ENCODE data around the gene ABCA8. TPM values are rescaled to one million over a fixed set of nuclear protein-coding genes. Genes with fewer than 3 reads are reported as not detected.

The ABCA8 gene
- total RNA-seq, 1 experiment from 2014 or later = not detected

DNA sequence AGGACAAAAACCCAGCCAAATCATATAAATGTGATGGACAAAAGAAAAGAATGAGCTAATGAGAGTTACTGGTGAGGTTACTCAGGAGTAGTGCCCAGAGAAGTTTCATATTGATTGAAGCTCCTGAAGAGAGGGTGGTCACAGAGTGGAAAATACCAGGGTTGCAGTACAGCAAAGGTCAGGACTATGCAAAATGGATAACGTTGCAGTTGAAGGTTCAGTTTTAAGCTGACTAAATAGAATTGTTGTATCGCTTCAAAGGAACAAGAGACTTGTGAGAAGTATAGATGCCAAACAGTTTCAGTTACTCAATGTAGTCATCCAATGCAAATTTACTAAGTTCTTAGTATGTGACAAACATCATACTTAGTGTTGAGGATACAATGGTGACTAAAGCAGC lies 47.1 kb downstream of the ABCA8 start:
- H3K4me1 ChIP-seq (ENCODE audit: insufficient read depth, low read length) = no peaks in the 10 kb centered on the region
- no peak overlapping the region for H4K91ac ChIP-seq (ENCODE audit: insufficient read length, low read depth, low read length)
- no peaks in the 10 kb centered on the region for H3K9me3 ChIP-seq (ENCODE audit: control insufficient read depth, low read depth, low read length)
- H3K27me3 ChIP-seq (ENCODE audit: insufficient read depth, low read length) = no peaks in the 10 kb centered on the region
- no peaks in the 10 kb centered on the region for H3K23me2 ChIP-seq (ENCODE audit: insufficient read length, low read depth, low read length, poor library complexity, severe bottlenecking)
- no peak overlapping the region for H2BK120ac ChIP-seq (ENCODE audit: low read depth, low read length, poor library complexity, severe bottlenecking)
- H3K18ac ChIP-seq (ENCODE audit: insufficient read length, low read depth, low read length) = no peak overlapping the region
- H3K14ac ChIP-seq (ENCODE audit: insufficient read depth, low read length) = no peak overlapping the region
- no peaks in the 10 kb centered on the region; the same call in 1 of the 2 replicates for H3K27me3 Mint-ChIP-seq (ENCODE audit: low read depth)
- no peak overlapping the region for H3K23ac ChIP-seq (ENCODE audit: insufficient read length, low read depth, low read length)
- WGBS (ENCODE audit: extremely low coverage, insufficient read length, low lambda C conversion rate) = no CpG with 5 or more reads among the region's 2 CpGs
- H3K4me1 Mint-ChIP-seq = no peaks in the 10 kb centered on the region
- no peak overlapping the region for H2BK15ac ChIP-seq (ENCODE audit: low read depth, low read length)
- H2BK20ac ChIP-seq (ENCODE audit: low read depth, low read length, poor library complexity, severe bottlenecking) = no peak overlapping the region
- H3K27ac Mint-ChIP-seq = no peak overlapping the region
- no peak overlapping the region for H4K8ac ChIP-seq (replicated peaks; ENCODE audit: insufficient read length, low read depth, low read length)
- TF ChIP-seq CTCF (conservative IDR thresholded peaks at IDR 0.05) = no peak
- H2AFZ ChIP-seq (ENCODE audit: low read length) = no peak overlapping the region
- H3K9ac ChIP-seq (ENCODE audit: extremely low read depth, insufficient read length, low read length) = no peak overlapping the region
- peaks cover 0 to 6% (median 0%) of the 10 kb centered on the region in 3 experiments; a peak in 3 of 7 replicates for H3K36me3 Mint-ChIP-seq (ENCODE audit: insufficient read depth in 1 of 3, low read depth in 3 of 3)
- H2AK5ac ChIP-seq (ENCODE audit: insufficient read length, low read length) = no peak overlapping the region
- H4K20me1 ChIP-seq (ENCODE audit: control insufficient read depth, insufficient read depth, insufficient read length) = no peaks in the 10 kb centered on the region
- H2BK5ac ChIP-seq (ENCODE audit: insufficient read length, low read length) = no peak overlapping the region
- no peak overlapping the region for H3K27ac ChIP-seq (ENCODE audit: insufficient read length, low read depth, low read length)
- H3T11ph ChIP-seq (ENCODE audit: low read length) = no peak overlapping the region
- H3K4me2 ChIP-seq (ENCODE audit: insufficient read depth, insufficient read length, low read length) = no peak overlapping the region
- H3K9me3 Mint-ChIP-seq = peaks cover 0 to 7% of the 10 kb centered on the region in 2 experiments; a peak in 2 of 5 replicates
- no peak overlapping the region for H3K4me3 Mint-ChIP-seq
- no peak for DNase-seq
- no peak overlapping the region for H3K4ac ChIP-seq (ENCODE audit: low read depth, low read length)
- H3K79me2 ChIP-seq (ENCODE audit: insufficient read depth, low read length) = no peaks in the 10 kb centered on the region
- no peak overlapping the region for H2BK12ac ChIP-seq (ENCODE audit: insufficient read length, low read depth, low read length)
- H3K56ac ChIP-seq (ENCODE audit: insufficient read length, low read depth, low read length) = no peak overlapping the region
- H4K5ac ChIP-seq (ENCODE audit: insufficient read length, low read depth, low read length) = no peak overlapping the region
- no peaks in the 10 kb centered on the region for H3K79me1 ChIP-seq (ENCODE audit: insufficient read depth, low read depth, low read length, poor library complexity, severe bottlenecking)

Data from H9 (cell line).